Mucosa of stomach (tissue), 1 donor: ENCODE data around the gene ST8SIA2.

ENCODE experiments used
- H3K27me3 ChIP-seq: one replicate; pipeline ENCODE4 v1.7.0; 2013; ENCODE audit warnings: mild to moderate bottlenecking, low read length; ENCODE audit not compliant: control insufficient read depth, insufficient read depth
- H3K36me3 ChIP-seq: one replicate; pipeline ENCODE4 v1.7.0; 2013; ENCODE audit warnings: low read length; ENCODE audit not compliant: control insufficient read depth, insufficient read depth
- H3K4me1 ChIP-seq: one replicate; pipeline ENCODE4 v1.7.0; 2013; ENCODE audit warnings: mild to moderate bottlenecking, low read length; ENCODE audit not compliant: control insufficient read depth, insufficient read depth
- H3K4me3 ChIP-seq: one replicate; pipeline ENCODE4 v1.7.0; 2013; ENCODE audit warnings: low read length
- H3K9ac ChIP-seq: one replicate; pipeline ENCODE4 v1.7.0; 2013; ENCODE audit warnings: mild to moderate bottlenecking, low read length, moderate library complexity
- H3K9me3 ChIP-seq: one replicate; pipeline ENCODE4 v1.7.0; 2013; ENCODE audit warnings: mild to moderate bottlenecking, low read length, moderate library complexity; ENCODE audit not compliant: control insufficient read depth
- donor health status: Pancreatic carcinoma.

ST8SIA2 gene

GRCh38 chr15:92451225-92451825 lies 57.6 kb downstream of the ST8SIA2 start:
- Histone ChIP-seq H3K27me3 (no peaks in the 10 kb centered on the region), H3K4me1 (no peaks in the 10 kb centered on the region), H3K9ac (no peak overlapping the region), H3K9me3 (no peaks in the 10 kb centered on the region), H3K4me3 (no peak overlapping the region), H3K36me3 (no peaks in the 10 kb centered on the region)

DNA sequence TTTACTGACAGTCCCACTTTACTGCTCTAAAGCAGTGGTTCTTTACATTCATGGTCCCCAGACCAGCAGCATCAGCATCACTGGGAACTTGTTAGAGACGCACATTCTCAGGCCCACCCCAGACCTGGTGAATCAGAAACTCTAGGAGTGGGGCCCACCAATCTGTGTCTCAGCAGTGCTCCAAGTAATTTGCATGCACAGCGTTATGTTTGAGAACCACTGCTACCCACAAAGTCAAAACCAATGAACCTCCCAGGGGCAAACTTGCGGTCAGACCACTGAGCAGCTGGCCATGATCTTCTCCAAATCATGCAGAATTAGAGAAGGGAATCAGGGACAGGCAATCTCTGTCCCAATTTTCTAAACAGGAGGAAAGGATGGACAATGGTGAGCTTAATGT lies 58.5 kb downstream of the ST8SIA2 start:
- H3K36me3 ChIP-seq: no peaks in the 10 kb centered on the region
- H3K9me3 ChIP-seq: no peaks in the 10 kb centered on the region
- no peaks in the 10 kb centered on the region for H3K4me1 ChIP-seq
- H3K27me3 ChIP-seq: no peaks in the 10 kb centered on the region
- H3K9ac ChIP-seq: no peak overlapping the region
- H3K4me3 ChIP-seq: no peak overlapping the region

- H3K27me3 ChIP-seq: no peaks in the 10 kb centered on the region
- H3K4me1 ChIP-seq: no peaks in the 10 kb centered on the region
- no peak overlapping the region for H3K4me3 ChIP-seq
- no peaks in the 10 kb centered on the region for H3K36me3 ChIP-seq
- H3K9me3 ChIP-seq: no peaks in the 10 kb centered on the region
- H3K9ac ChIP-seq: no peak overlapping the region
Observed at GRCh38 chr15:92453607-92454006, 59.9 kb downstream of the ST8SIA2 start.

GRCh38 chr15:92454555-92455105 lies 60.9 kb downstream of the ST8SIA2 start:
- H3K4me1 ChIP-seq: no peaks in the 10 kb centered on the region
- no peaks in the 10 kb centered on the region for H3K9me3 ChIP-seq
- no peaks in the 10 kb centered on the region for H3K27me3 ChIP-seq
- H3K36me3 ChIP-seq: no peaks in the 10 kb centered on the region
- H3K4me3 ChIP-seq: no peak overlapping the region
- H3K9ac ChIP-seq: no peak overlapping the region

DNA sequence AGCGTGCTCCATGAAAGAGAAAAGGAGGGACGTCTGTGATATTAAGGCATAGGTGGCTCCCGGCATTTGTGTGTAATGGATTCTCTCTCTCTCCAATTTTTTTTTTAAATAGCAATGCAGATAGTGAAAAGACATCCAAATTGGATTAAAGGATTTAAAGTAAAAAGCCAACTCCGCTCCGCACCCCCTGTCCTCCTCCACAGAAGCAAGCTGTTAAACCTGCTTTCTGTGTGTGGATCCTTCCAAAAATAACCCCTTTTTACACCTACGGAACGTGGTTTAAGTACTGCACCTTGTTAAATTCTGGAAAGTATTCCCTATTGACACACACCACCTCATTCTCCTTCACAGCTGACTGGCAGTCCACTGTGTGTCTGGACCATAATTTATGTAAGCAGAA lies 61.6 kb downstream of the ST8SIA2 start:
- Histone ChIP-seq H3K4me1 (no peaks in the 10 kb centered on the region), H3K4me3 (no peak overlapping the region), H3K36me3 (no peaks in the 10 kb centered on the region), H3K9me3 (no peaks in the 10 kb centered on the region), H3K27me3 (no peaks in the 10 kb centered on the region), H3K9ac (no peak overlapping the region)

- Histone ChIP-seq H3K4me3 (no peak overlapping the region), H3K9ac (no peak overlapping the region), H3K9me3 (no peaks in the 10 kb centered on the region), H3K27me3 (no peaks in the 10 kb centered on the region), H3K4me1 (no peaks in the 10 kb centered on the region), H3K36me3 (no peaks in the 10 kb centered on the region)
Observed at GRCh38 chr15:92457471-92458041, 63.9 kb downstream of the ST8SIA2 start.

DNA sequence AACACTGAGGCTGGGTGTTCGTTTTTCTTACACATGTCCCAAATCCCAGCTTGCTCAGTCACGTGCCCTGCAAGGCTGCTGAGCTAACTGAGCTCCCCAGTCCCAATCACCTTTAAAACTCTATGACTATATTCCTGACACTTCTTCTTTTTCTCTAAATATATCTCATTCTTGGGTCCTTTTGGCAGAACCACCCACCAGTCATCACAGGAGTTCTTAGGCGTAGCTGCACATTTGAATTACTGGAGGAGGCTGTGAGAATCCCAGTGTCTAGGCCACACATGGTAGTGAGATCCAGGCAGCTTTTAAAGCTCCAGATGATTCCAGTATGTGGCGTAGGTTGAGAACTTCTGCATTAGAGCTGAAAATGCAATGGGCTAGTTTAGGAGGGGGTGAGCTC lies 66.3 kb downstream of the ST8SIA2 start:
- no peaks in the 10 kb centered on the region for H3K27me3 ChIP-seq
- no peak overlapping the region for H3K4me3 ChIP-seq
- H3K36me3 ChIP-seq: no peaks in the 10 kb centered on the region
- H3K4me1 ChIP-seq: no peaks in the 10 kb centered on the region
- no peaks in the 10 kb centered on the region for H3K9me3 ChIP-seq
- H3K9ac ChIP-seq: no peak overlapping the region

DNA sequence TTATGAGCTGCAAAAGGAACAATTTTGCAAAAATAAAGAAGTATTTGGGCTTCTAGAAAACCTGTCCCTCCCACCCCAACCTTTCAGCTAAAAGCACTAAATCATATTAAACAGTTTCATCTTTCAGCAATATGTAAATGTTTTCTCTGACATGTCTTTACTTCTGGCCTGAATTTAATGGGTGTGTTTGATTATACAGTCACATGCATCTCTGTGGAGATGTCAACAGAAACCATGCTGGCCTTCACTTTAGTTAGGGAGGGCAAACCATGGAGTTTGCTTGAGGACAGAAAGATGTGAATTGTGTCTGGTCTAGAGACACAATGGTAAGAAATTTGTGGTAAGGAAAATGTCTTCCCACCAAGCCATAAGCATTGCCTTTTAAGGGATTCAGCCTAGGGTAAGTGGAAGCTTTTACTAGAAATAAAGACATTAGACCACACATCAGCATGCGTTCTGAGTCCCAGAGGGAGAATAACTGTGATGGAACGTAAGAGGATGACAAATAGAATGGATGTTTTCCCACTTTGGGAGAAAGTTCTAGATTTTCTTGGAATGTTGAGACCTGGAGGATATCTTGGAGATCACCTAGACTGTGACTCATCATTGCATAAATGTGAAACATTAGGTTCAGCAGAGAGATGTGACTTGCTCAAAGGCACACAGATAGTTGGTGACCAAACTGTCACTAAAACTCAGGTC lies 68.9 kb downstream of the ST8SIA2 start:
- H3K27me3 ChIP-seq: no peaks in the 10 kb centered on the region
- no peaks in the 10 kb centered on the region for H3K9me3 ChIP-seq
- H3K4me1 ChIP-seq: no peaks in the 10 kb centered on the region
- H3K9ac ChIP-seq: no peak overlapping the region
- no peak overlapping the region for H3K4me3 ChIP-seq
- no peaks in the 10 kb centered on the region for H3K36me3 ChIP-seq

DNA sequence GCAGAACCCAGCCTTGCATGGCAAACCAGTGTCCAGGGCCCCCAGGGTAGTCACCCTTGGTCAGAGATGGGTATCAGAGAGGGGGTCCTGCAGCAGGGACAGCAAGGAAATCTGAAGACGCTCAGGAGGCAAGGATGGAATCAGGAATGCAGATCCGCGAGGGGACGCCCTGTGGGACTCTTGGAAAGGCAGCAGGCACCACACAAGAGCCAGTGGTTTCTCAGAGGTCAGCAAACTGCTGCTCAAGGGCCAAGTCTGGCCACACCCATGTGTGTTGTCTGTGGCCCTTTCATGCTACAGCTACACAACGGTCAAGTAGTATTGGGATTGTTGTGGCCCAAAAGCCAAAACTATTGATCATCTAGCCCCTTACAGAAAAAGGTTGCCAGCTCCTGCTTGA lies 69.7 kb downstream of the ST8SIA2 start:
- Histone ChIP-seq H3K27me3 (no peaks in the 10 kb centered on the region), H3K4me3 (no peak overlapping the region), H3K9me3 (no peaks in the 10 kb centered on the region), H3K9ac (no peak overlapping the region), H3K4me1 (no peaks in the 10 kb centered on the region), H3K36me3 (no peaks in the 10 kb centered on the region)

- H3K27me3 ChIP-seq: no peaks in the 10 kb centered on the region
- H3K4me1 ChIP-seq: no peaks in the 10 kb centered on the region
- no peaks in the 10 kb centered on the region for H3K9me3 ChIP-seq
- no peaks in the 10 kb centered on the region for H3K36me3 ChIP-seq
- no peak overlapping the region for H3K9ac ChIP-seq
- H3K4me3 ChIP-seq: no peak overlapping the region
Observed at GRCh38 chr15:92463826-92464225, 70.1 kb downstream of the ST8SIA2 start.

DNA sequence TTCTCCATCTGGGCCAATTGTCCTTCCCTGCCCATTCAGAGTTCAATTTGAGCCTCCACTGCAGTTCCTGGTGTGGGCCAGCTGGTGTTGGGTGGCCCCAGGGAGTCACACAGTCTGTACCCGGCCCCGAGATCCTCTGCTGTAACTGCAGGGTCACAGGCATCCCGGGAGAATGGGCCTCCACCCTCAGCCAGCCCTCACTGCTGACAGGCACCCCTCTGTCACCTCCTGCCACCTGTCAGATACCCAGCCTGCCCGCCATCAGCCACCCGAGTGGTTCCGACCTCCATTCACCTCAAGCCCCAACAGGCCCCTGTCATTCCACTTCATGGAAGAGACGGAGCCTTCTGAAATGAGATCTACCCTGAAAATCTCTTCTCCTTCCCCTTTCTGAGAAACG lies 73.2 kb downstream of the ST8SIA2 start:
- H3K4me1 ChIP-seq: no peaks in the 10 kb centered on the region
- H3K9ac ChIP-seq: no peak overlapping the region
- H3K27me3 ChIP-seq: no peaks in the 10 kb centered on the region

GRCh38 chr15:92467245-92467644 lies 73.6 kb downstream of the ST8SIA2 start:
- Histone ChIP-seq H3K9ac (no peak overlapping the region), H3K4me3 (no peak overlapping the region), H3K36me3 (no peaks in the 10 kb centered on the region), H3K4me1 (no peaks in the 10 kb centered on the region), H3K9me3 (no peaks in the 10 kb centered on the region), H3K27me3 (no peaks in the 10 kb centered on the region)

More for the DNA sequence above, 73.2 kb downstream of the ST8SIA2 start:
- no peak overlapping the region for H3K4me3 ChIP-seq
- no peaks in the 10 kb centered on the region for H3K9me3 ChIP-seq
- no peaks in the 10 kb centered on the region for H3K36me3 ChIP-seq
